Heart left ventricle (tissue), 13 donors: ENCODE results near the gene EMILIN1.

Source experiments
- CTCF ChIP-seq, 12 donors: fragments of 200-600 bp; sonication (generic) in 4 of 12; IDR thresholded peaks; one replicate each; pipeline versions ENCODE4 v1.5.0 to v1.8.0; 2018 to 2022; ENCODE audit warnings: antibody characterized with exemption in 12 of 12, mild to moderate bottlenecking in 5 of 12
- POLR2A ChIP-seq, 2 donors: fragments of 450-650 bp; IDR thresholded peaks; one replicate each; pipeline ENCODE4 v1.6.1; 2017; ENCODE audit warnings: antibody characterized with exemption in 2 of 2, mild to moderate bottlenecking in 2 of 2, moderate library complexity in 2 of 2
- donor health status: ischemic (EF 13 %, LVEDD 7.1; RV severe dilation, severe dysfunction).
- donor health status: DM: no; HTN: yes; CAD: no.
- donor health status: DM: no; HTN: no; CAD: no.
- donor health status: ischemic (EF 25% LVEDD 6.9; RV normal size, moderate dysfunction).
- donor health status: ischemic (EF 25% LVEDD 5.7; RV mildly dilated, moderate dysfunction).
- donor health status: ischemic (EF 35%, LVEDD 5.7; RV mildly dilated, moderate dysfunction).
- donor health status: nonischemic (EF 11% LVEDD 7.7; RV severe dilation, severe dysfunction).
- donor health status: DM: yes; HTN: yes; CAD: no.
- donor health status: PGD.
- donor health status: ischemic (EF 29% LVEDD 5.4; RV normal size, mild dysfunction).
- donor health status: nonischemic (EF 23%, LVEDD 6.1; RV moderate dilation, normal function).

DNA sequence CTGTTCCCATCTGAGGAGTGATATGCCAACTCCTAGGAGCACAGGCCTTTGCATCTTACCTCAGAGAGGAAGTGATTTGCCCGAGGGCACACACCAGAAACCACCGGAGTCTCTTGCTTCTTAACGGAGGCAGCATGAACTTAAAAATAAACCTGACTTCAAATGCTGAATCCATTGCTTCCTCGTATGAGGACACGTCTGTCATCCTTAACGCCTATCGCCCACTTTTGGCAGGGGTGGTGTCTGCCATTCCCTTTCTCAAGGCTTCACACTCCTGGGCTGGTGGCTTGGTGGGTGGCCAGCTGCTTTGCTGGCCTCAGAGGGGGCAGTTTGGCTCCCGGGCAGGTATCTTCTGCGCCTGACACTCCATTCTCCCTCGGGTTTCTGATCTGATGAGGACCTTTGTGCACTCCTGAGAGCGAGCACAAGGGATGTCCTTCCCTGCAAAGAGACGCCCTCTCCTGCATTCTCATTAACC lies 57.1 kb downstream of the EMILIN1 start:
- TF ChIP-seq CTCF (IDR thresholded peaks at IDR 0.05) (no peak), POLR2A (IDR thresholded peaks at IDR 0.05) (no peak)
